ENCODE results near the gene BCL2. TPM values are rescaled to one million over a fixed set of nuclear protein-coding genes. Genes with fewer than 3 reads are reported as not detected.

The BCL2 gene
- total RNA-seq, 2 donors from 2014 or later, result 14.8 to 38.4 TPM

DNA sequence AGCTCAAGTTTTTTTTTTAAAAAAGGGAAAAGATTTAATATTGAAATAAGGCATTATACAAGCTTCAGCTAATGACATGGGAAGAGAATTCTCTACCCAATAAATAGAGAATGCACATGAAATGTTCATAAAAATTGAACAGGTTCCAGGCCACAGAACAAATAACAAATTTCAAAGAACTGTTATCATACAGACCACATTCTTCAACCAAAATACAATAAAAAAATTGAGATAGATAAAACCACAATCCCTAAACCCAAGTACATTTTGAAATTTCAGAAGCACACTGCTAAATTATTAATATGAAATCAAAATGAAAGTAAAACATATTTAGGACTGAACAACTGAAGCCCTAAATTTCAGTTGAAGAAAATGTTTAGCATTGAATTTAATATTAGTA lies 89.6 kb downstream of the BCL2 start:
- no peaks in the 10 kb centered on the region for H3K9me3 ChIP-seq
- DNase-seq (ENCODE audit: low spot score), result no peak
- H3K4me1 ChIP-seq (replicated peaks), result no peaks in the 10 kb centered on the region
- no peak overlapping the region for H3K4me3 ChIP-seq
- intact Hi-C loops (cut with DNase I), result no loop called here
- no peak overlapping the region for H3K27ac ChIP-seq
- TF ChIP-seq CTCF (IDR thresholded peaks at IDR 0.05), result no peak
- TF ChIP-seq POLR2AphosphoS5 (IDR thresholded peaks at IDR 0.05), result no peak
- no peak for TF ChIP-seq POLR2A (IDR thresholded peaks at IDR 0.05)
- no peaks in the 10 kb centered on the region for H3K36me3 ChIP-seq
- H3K27me3 ChIP-seq (replicated peaks; ENCODE audit: insufficient read depth), result no peaks in the 10 kb centered on the region

- Histone ChIP-seq H3K27me3 (replicated peaks; ENCODE audit: insufficient read depth) (no peaks in the 10 kb centered on the region), H3K9me3 (no peaks in the 10 kb centered on the region), H3K4me1 (replicated peaks) (no peaks in the 10 kb centered on the region), H3K27ac (no peak overlapping the region), H3K36me3 (no peaks in the 10 kb centered on the region), H3K4me3 (no peak overlapping the region)
- WGBS, result 78% methylated on average over 6 of the region's 6 CpGs
- intact Hi-C loops (cut with DNase I), result no loop called here
- no peak for TF ChIP-seq POLR2AphosphoS5 (IDR thresholded peaks at IDR 0.05)
- no peak for TF ChIP-seq CTCF (IDR thresholded peaks at IDR 0.05)
- TF ChIP-seq POLR2A (IDR thresholded peaks at IDR 0.05), result no peak
- DNase-seq (ENCODE audit: low spot score), result no peak
These were observed 94.1 kb downstream of the BCL2 start for GRCh38 chr18:63225434-63225833.

DNA sequence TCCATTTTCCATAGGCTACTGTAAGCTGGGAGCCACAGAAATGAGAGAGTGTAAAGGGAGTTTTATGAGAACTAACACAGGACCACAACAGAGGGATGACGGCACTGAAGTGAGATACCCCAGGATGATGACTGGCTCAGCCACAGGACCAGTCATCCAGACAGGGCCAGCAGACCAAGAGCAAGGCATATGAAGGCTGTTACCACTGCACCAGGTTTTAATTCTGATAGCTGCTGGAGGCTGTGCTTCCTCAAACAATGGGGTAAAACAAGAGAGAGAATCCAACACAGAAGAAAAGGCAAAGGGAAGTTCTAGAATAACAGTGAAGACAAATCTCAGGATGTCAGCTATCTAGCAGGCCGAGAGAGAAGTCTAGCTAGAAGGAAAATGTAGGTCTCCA lies 94.9 kb downstream of the BCL2 start:
- no peaks in the 10 kb centered on the region for H3K27me3 ChIP-seq (replicated peaks; ENCODE audit: insufficient read depth)
- WGBS, result 91% methylated on average over 2 of the region's 2 CpGs
- H3K4me1 ChIP-seq (replicated peaks), result no peaks in the 10 kb centered on the region
- H3K36me3 ChIP-seq, result no peaks in the 10 kb centered on the region
- intact Hi-C loops (cut with DNase I), result no loop called here
- no peak overlapping the region for H3K4me3 ChIP-seq
- H3K9me3 ChIP-seq, result no peaks in the 10 kb centered on the region
- H3K27ac ChIP-seq, result no peak overlapping the region
- no peak for DNase-seq (ENCODE audit: low spot score)
- TF ChIP-seq POLR2A (IDR thresholded peaks at IDR 0.05), result no peak
- TF ChIP-seq CTCF (IDR thresholded peaks at IDR 0.05), result no peak
- no peak for TF ChIP-seq POLR2AphosphoS5 (IDR thresholded peaks at IDR 0.05)

DNA sequence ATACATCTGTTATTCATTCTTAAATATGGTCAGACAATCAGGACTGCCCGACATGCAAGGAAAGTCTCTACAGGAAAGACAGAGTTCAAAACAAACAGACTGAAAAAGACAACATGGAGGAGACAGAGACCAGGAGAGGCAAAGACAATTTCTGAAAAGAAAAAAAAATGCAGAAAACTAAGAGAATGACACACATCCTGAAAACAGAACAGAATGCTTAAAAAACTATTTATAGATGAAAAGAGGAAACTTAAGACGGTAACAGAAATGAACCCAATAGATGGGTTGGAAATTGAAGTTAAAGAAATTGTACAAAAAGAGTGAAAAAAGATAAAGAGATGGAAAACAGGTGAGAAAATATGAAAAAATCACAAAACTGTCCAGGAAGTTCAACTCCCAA lies 95.7 kb downstream of the BCL2 start:
- no peak for DNase-seq (ENCODE audit: low spot score)
- WGBS, result 83% methylated on average over 2 of the region's 2 CpGs
- no peaks in the 10 kb centered on the region for H3K9me3 ChIP-seq
- TF ChIP-seq CTCF (IDR thresholded peaks at IDR 0.05) (no peak), POLR2AphosphoS5 (IDR thresholded peaks at IDR 0.05) (no peak), POLR2A (IDR thresholded peaks at IDR 0.05) (no peak)
- intact Hi-C loops (cut with DNase I), result no loop called here
- no peaks in the 10 kb centered on the region for H3K36me3 ChIP-seq
- no peaks in the 10 kb centered on the region for H3K4me1 ChIP-seq (replicated peaks)
- no peaks in the 10 kb centered on the region for H3K27me3 ChIP-seq (replicated peaks; ENCODE audit: insufficient read depth)
- no peak overlapping the region for H3K4me3 ChIP-seq
- no peak overlapping the region for H3K27ac ChIP-seq

DNA sequence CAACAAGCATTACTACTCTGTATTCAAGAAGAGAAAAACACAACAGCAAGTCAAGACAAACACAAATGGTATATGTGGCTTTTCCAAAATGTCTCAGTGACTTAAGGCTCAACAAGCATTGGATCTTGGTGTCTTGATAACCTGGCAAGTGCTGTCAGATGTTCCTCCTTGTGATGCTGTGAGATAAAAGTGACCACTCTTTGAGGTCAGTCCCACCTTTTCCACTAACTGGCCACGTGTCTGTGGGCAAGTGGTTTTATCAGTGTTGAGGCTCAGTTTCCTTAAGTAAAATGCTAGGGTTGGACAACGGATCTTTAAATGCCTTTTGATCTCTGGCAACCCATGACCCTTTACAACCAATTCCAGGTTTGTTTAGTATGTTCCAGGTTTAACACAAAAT lies 98.7 kb downstream of the BCL2 start:
- intact Hi-C loops (cut with DNase I), result no loop called here
- no peak for DNase-seq (ENCODE audit: low spot score)
- Histone ChIP-seq H3K4me1 (replicated peaks) (peaks cover 5% of the 10 kb centered on the region), H3K27me3 (replicated peaks; ENCODE audit: insufficient read depth) (no peaks in the 10 kb centered on the region), H3K9me3 (no peaks in the 10 kb centered on the region), H3K27ac (no peak overlapping the region), H3K36me3 (no peaks in the 10 kb centered on the region), H3K4me3 (no peak overlapping the region)
- 48% methylated on average over 2 of the region's 2 CpGs for WGBS
- TF ChIP-seq POLR2A (IDR thresholded peaks at IDR 0.05) (no peak), CTCF (IDR thresholded peaks at IDR 0.05) (no peak), POLR2AphosphoS5 (IDR thresholded peaks at IDR 0.05) (no peak)

Measured in prostate gland (tissue), 2 donors.